Measurements from ENCODE around the gene DPY19L3. TPM values are rescaled to one million over a fixed set of nuclear protein-coding genes. Genes with fewer than 3 reads are reported as not detected.
"Not testable (repeated sequence)": the region's sequence is repeated elsewhere in the genome, so short reads cannot be mapped to it uniquely, and the experiment has no call there.

DPY19L3 gene
- polyA plus RNA-seq, 1 of the 3 experiments (the other 2 are of a cell fraction): 25.2 TPM

GRCh38 chr19:32438751-32439150 lies 33.2 kb downstream of the DPY19L3 start:
- H3K4me3 ChIP-seq (ENCODE audit: low read depth in 2 of 2, low read length in 1 of 2): no peak overlapping the region
- POLR2A ChIA-PET: no interaction called here
- H3K4me2 ChIP-seq: no peak overlapping the region
- H3K36me3 ChIP-seq (replicated peaks in 1 of 2; ENCODE audit: control insufficient read depth in 1 of 2, insufficient read depth in 2 of 2, low read length in 1 of 2): peaks cover 56 to 77% of the 10 kb centered on the region in 2 experiments
- H4K20me1 ChIP-seq (ENCODE audit: insufficient read depth): no peaks in the 10 kb centered on the region
- no peaks in the 10 kb centered on the region for H3K4me1 ChIP-seq (ENCODE audit: control insufficient read depth in 1 of 2, insufficient read depth in 2 of 2, low read depth in 1 of 2, low read length in 1 of 2)
- CTCF ChIA-PET: interaction anchor here (1.7 to 2.3 kb wide), 2 partner anchors 26 to 1769 kb away, joined by 3 to 8 read pairs; no protein-coding TSS in a partner anchor
- no peaks in the 10 kb centered on the region for H3K9me2 ChIP-seq
- no peaks in the 10 kb centered on the region for H3K27me3 ChIP-seq (ENCODE audit: insufficient read depth)
- no peaks in the 10 kb centered on the region for H3K79me2 ChIP-seq (ENCODE audit: insufficient read depth)
- no peak for DNase-seq
- H3K9me3 ChIP-seq: no peaks in the 10 kb centered on the region
- peaks cover 7% of the 10 kb centered on the region for H3F3A ChIP-seq (replicated peaks; ENCODE audit: insufficient read depth)
- no peak overlapping the region for H2AFZ ChIP-seq (ENCODE audit: low read depth)
- no peak overlapping the region for H3K27ac ChIP-seq (ENCODE audit: low read depth in 2 of 2, low read length in 1 of 2)
- TF ChIP-seq TAF1 (IDR thresholded peaks at IDR 0.05; ENCODE audit: borderline replicate concordance, low read depth, low read length): no peak
- no peak for TF ChIP-seq JUND (IDR thresholded peaks at IDR 0.05)
- no peak for TF ChIP-seq GABPA (IDR thresholded peaks at IDR 0.05; ENCODE audit: low read depth)
- H3K9ac ChIP-seq: no peak overlapping the region
- 94% methylated on average over 2 of the region's 2 CpGs for WGBS (ENCODE audit: low lambda C conversion rate)

GRCh38 chr19:32442650-32443049 lies 37.1 kb downstream of the DPY19L3 start:
- peaks cover 51 to 53% of the 10 kb centered on the region in 2 experiments for H3K36me3 ChIP-seq (replicated peaks in 1 of 2; ENCODE audit: control insufficient read depth in 1 of 2, insufficient read depth in 2 of 2, low read length in 1 of 2)
- H3K9me2 ChIP-seq: no peaks in the 10 kb centered on the region
- no peaks in the 10 kb centered on the region for H3K9me3 ChIP-seq
- ChIA-PET CTCF (no interaction called here), POLR2A (no interaction called here)
- no peak for DNase-seq
- 100% methylated on average over 1 of the region's 1 CpG for WGBS (ENCODE audit: low lambda C conversion rate)
- H3F3A ChIP-seq (replicated peaks; ENCODE audit: insufficient read depth): peaks cover 7% of the 10 kb centered on the region
- H3K4me2 ChIP-seq: no peak overlapping the region
- no peaks in the 10 kb centered on the region for H4K20me1 ChIP-seq (ENCODE audit: insufficient read depth)
- no peak for TF ChIP-seq RAD21 (IDR thresholded peaks at IDR 0.05; ENCODE audit: low read length)
- no peak for TF ChIP-seq POLR2AphosphoS5 (IDR thresholded peaks at IDR 0.05; ENCODE audit: low read depth, low read length)
- no peak for TF ChIP-seq TEAD4 (IDR thresholded peaks at IDR 0.05; ENCODE audit: borderline replicate concordance, insufficient read depth)
- TF ChIP-seq IRF3 (IDR thresholded peaks at IDR 0.05; ENCODE audit: low read depth, low read length): no peak
- no peak for TF ChIP-seq GATA2 (CRISPR knock-in tag; IDR thresholded peaks at IDR 0.05)
- no peak for TF ChIP-seq YY1 (IDR thresholded peaks at IDR 0.05; ENCODE audit: low read depth)
- TF ChIP-seq CHD2 (IDR thresholded peaks at IDR 0.05; ENCODE audit: low read length, partially characterized antibody): no peak
- no peak for TF ChIP-seq JUND (IDR thresholded peaks at IDR 0.05)
- TF ChIP-seq NRF1 (IDR thresholded peaks at IDR 0.05; ENCODE audit: low read depth, low read length): no peak
- no peak for TF ChIP-seq GABPA (IDR thresholded peaks at IDR 0.05; ENCODE audit: low read depth)
- no peak for TF ChIP-seq EP300 (IDR thresholded peaks at IDR 0.05; ENCODE audit: borderline replicate concordance in 1 of 2, low read depth in 1 of 2, low read length in 1 of 2)
- no peak for TF ChIP-seq USF1 (IDR thresholded peaks at IDR 0.05; ENCODE audit: borderline replicate concordance, low read depth)
- no peak for TF ChIP-seq FOSL2 (IDR thresholded peaks at IDR 0.05; ENCODE audit: borderline replicate concordance, low read depth)
- TF ChIP-seq ELF1 (IDR thresholded peaks at IDR 0.05): no peak
- no peak for TF ChIP-seq USF2 (IDR thresholded peaks at IDR 0.05; ENCODE audit: borderline replicate concordance, low read depth, low read length)
- TF ChIP-seq TCF12 (IDR thresholded peaks at IDR 0.05): no peak
- no peak for TF ChIP-seq NFIC (IDR thresholded peaks at IDR 0.05; ENCODE audit: borderline replicate concordance)
- no peak for TF ChIP-seq PBX3 (IDR thresholded peaks at IDR 0.05)
- TF ChIP-seq TAF1 (IDR thresholded peaks at IDR 0.05; ENCODE audit: borderline replicate concordance, low read depth, low read length): no peak
- TF ChIP-seq SMC3 (IDR thresholded peaks at IDR 0.05; ENCODE audit: low read depth, low read length): no peak
- H3K9ac ChIP-seq: no peak overlapping the region
- no peaks in the 10 kb centered on the region for H3K4me1 ChIP-seq (ENCODE audit: control insufficient read depth in 1 of 2, insufficient read depth in 2 of 2, low read depth in 1 of 2, low read length in 1 of 2)
- H2AFZ ChIP-seq (ENCODE audit: low read depth): no peak overlapping the region
- no peak overlapping the region for H3K27ac ChIP-seq (ENCODE audit: low read depth in 2 of 2, low read length in 1 of 2)
- H3K27me3 ChIP-seq (ENCODE audit: insufficient read depth): no peaks in the 10 kb centered on the region
- no peak overlapping the region for H3K4me3 ChIP-seq (ENCODE audit: low read depth in 2 of 2, low read length in 1 of 2)
- H3K79me2 ChIP-seq (ENCODE audit: insufficient read depth): no peaks in the 10 kb centered on the region

GRCh38 chr19:32447534-32447933 lies 42.0 kb downstream of the DPY19L3 start:
- POLR2A ChIA-PET; H3K4me1 ChIP-seq (ENCODE audit: control insufficient read depth in 1 of 2, insufficient read depth in 2 of 2, low read depth in 1 of 2, low read length in 1 of 2); H3K27ac ChIP-seq (ENCODE audit: low read depth in 2 of 2, low read length in 1 of 2); H3F3A ChIP-seq (replicated peaks; ENCODE audit: insufficient read depth); H3K9me3 ChIP-seq; H3K9me2 ChIP-seq; H3K79me2 ChIP-seq (ENCODE audit: insufficient read depth); DNase-seq; H3K27me3 ChIP-seq (ENCODE audit: insufficient read depth); H4K20me1 ChIP-seq (ENCODE audit: insufficient read depth); H3K9ac ChIP-seq; H3K4me2 ChIP-seq; H3K4me3 ChIP-seq (ENCODE audit: low read depth in 2 of 2, low read length in 1 of 2); H2AFZ ChIP-seq (ENCODE audit: low read depth): not testable (repeated sequence)
- H3K36me3 ChIP-seq (replicated peaks in 1 of 2; ENCODE audit: control insufficient read depth in 1 of 2, insufficient read depth in 2 of 2, low read length in 1 of 2): peaks cover 22 to 31% of the 10 kb centered on the region in 2 experiments
- CTCF ChIA-PET: interaction anchor here (1.1 to 2.2 kb wide), 2 partner anchors 17 to 85 kb away, joined by 3 to 6 read pairs; no protein-coding TSS in a partner anchor
- 95% methylated on average over 5 of the region's 5 CpGs for WGBS (ENCODE audit: low lambda C conversion rate)

Data from SK-N-SH (cell line).